K562 (cell line): ENCODE data around the gene RAB5A. TPM values are rescaled to one million over a fixed set of nuclear protein-coding genes. Genes with fewer than 3 reads are reported as not detected.

ENCODE experiments used
- ARID1B ChIP-seq: fragments of 450-650 bp; IDR thresholded peaks from 2 replicates; pipeline ENCODE4 v1.6.1; 2016; ENCODE audit warnings: antibody characterized with exemption, mild to moderate bottlenecking, inconsistent platforms
- ATF1 ChIP-seq, 2 experiments: fragments of 450-650 bp in 1 of 2; IDR thresholded peaks; 2 replicates each; pipeline ENCODE4 v1.6.1; 2016; ENCODE audit warnings: missing compliant biosample characterization in 1 of 2, missing genetic modification characterization in 1 of 2
- CBFA2T2 ChIP-seq: fragments of 450-650 bp; conservative IDR thresholded peaks from 2 replicates; pipeline ENCODE4 v1.6.1; 2017; ENCODE audit warnings: mild to moderate bottlenecking
- CBX8 ChIP-seq: fragments of 200-600 bp; sonication (generic); IDR thresholded peaks from 2 replicates; pipeline ENCODE4 v1.6.1; 2012; ENCODE audit warnings: borderline replicate concordance, mixed run types, low read depth, mild to moderate bottlenecking, moderate library complexity, mixed read lengths, low read length, control low read depth, inconsistent platforms; ENCODE audit not compliant: poor library complexity, severe bottlenecking; ENCODE audit errors: extremely low read depth
- DIDO1 ChIP-seq: fragments of 450-650 bp; IDR thresholded peaks from 2 replicates; pipeline ENCODE4 v1.6.1; 2016; ENCODE audit warnings: low read depth, missing biosample characterization, missing genetic modification characterization
- EP300 ChIP-seq: IDR thresholded peaks from 2 replicates; pipeline ENCODE4 v1.6.1; 2012; ENCODE audit warnings: low read length, improper control_type of control experiment
- FOXA1 ChIP-seq: fragments of 450-650 bp; IDR thresholded peaks from 2 replicates; pipeline ENCODE4 v1.6.1; 2016; ENCODE audit warnings: mild to moderate bottlenecking, borderline replicate concordance
- HMG20B ChIP-seq: fragments of 250-450 bp; sonication (Bioruptor Pico); IDR thresholded peaks from 2 replicates; pipeline ENCODE4 v1.5.0; 2021; ENCODE audit warnings: mild to moderate bottlenecking
- IRF2 ChIP-seq: sonication (generic); formaldehyde crosslinking; IDR thresholded peaks from 2 replicates; pipeline ENCODE4 v1.8.1; 2022; ENCODE audit warnings: mild to moderate bottlenecking, missing genetic modification reagents
- KAT2B ChIP-seq: IDR thresholded peaks from one replicate; pipeline ENCODE4 v1.6.1; 2012; ENCODE audit warnings: low read depth, mild to moderate bottlenecking, control low read depth, inconsistent platforms, low read length, moderate library complexity
- KLF13 ChIP-seq: fragments of 450-650 bp; IDR thresholded peaks from 2 replicates; pipeline ENCODE4 v1.6.1; 2016; ENCODE audit warnings: missing genetic modification characterization, low read depth, mild to moderate bottlenecking, missing compliant biosample characterization, moderate library complexity, borderline replicate concordance
- LARP7 ChIP-seq: fragments of 450-650 bp; IDR thresholded peaks from 2 replicates; pipeline ENCODE4 v1.6.1; 2016
- MCM3 ChIP-seq: fragments of 450-650 bp; IDR thresholded peaks from 2 replicates; pipeline ENCODE4 v1.6.1; 2016
- MEF2D ChIP-seq: conservative IDR thresholded peaks from 2 replicates; pipeline ENCODE4 v1.6.1; 2016; ENCODE audit warnings: low read depth, missing genetic modification characterization, missing compliant biosample characterization
- NFATC3 ChIP-seq: fragments of 450-650 bp; IDR thresholded peaks from 2 replicates; pipeline ENCODE4 v1.6.1; 2017; ENCODE audit warnings: mild to moderate bottlenecking
- PHB ChIP-seq: fragments of 250-450 bp; sonication (Bioruptor Pico); IDR thresholded peaks from 2 replicates; pipeline ENCODE4 v1.5.0; 2021
- PHTF2 ChIP-seq: fragments of 250-450 bp; sonication (Bioruptor Pico); IDR thresholded peaks from 2 replicates; pipeline ENCODE4 v1.5.0; 2021; ENCODE audit warnings: mild to moderate bottlenecking
- POLR2B ChIP-seq: fragments of 450-650 bp; IDR thresholded peaks from 2 replicates; pipeline ENCODE4 v1.6.1; 2018; ENCODE audit warnings: low read depth; ENCODE audit not compliant: partially characterized antibody
- POLR2G ChIP-seq: fragments of 200-400 bp; formaldehyde crosslinking; IDR thresholded peaks from 2 replicates; pipeline ENCODE4 v1.6.1; 2017; ENCODE audit warnings: low read depth, mild to moderate bottlenecking, antibody characterized with exemption, low read length, moderate library complexity
- RFX1 ChIP-seq: fragments of 450-650 bp; IDR thresholded peaks from 2 replicates; pipeline ENCODE4 v1.6.1; 2016; ENCODE audit warnings: mild to moderate bottlenecking, moderate library complexity
- SMARCA5 ChIP-seq: fragments of 450-650 bp; IDR thresholded peaks from 2 replicates; pipeline ENCODE4 v1.6.1; 2016
- SRSF9 ChIP-seq: fragments of 200-400 bp; formaldehyde crosslinking; IDR thresholded peaks from 2 replicates; pipeline ENCODE4 v1.6.1; 2017; ENCODE audit warnings: low read depth, low read length, borderline replicate concordance
- U2AF2 ChIP-seq: fragments of 200-400 bp; formaldehyde crosslinking; optimal IDR thresholded peaks from 2 replicates; pipeline ENCODE3; 2017; ENCODE audit warnings: low read depth, mild to moderate bottlenecking, low read length
- XRCC5 ChIP-seq: fragments of 200-400 bp; formaldehyde crosslinking; IDR thresholded peaks from 2 replicates; pipeline ENCODE4 v1.6.1; 2017; ENCODE audit warnings: low read depth, mild to moderate bottlenecking, low read length
- polyA plus RNA-seq, 8 experiments: library from polyadenylated mRNA; depleted of rRNA in 4 of 8; stranded (reverse) in 5 of 8; unstranded in 3 of 8; fragments of >200 nt; fragmentation: Nextera tagmentation in 2 of 8; fragmentation: Illumina TruSeq in 1 of 8; extraction: Ambion mirVana in 2 of 8; extraction: Trizol in 1 of 8; gene quantifications; 2 replicates each; pipeline versions ENCODE4 v1.2.1 to v1.2.3, GENCODE V29; 2011 to 2014; ENCODE audit warnings: inconsistent platforms in 1 of 8, missing spikeins in 1 of 8
- total RNA-seq, 7 experiments: library from RNA; depleted of rRNA in 6 of 7; stranded (reverse); fragments of >200 nt in 6 of 7; fragmentation: Illumina TruSeq in 2 of 7; extraction: Trizol in 2 of 7; gene quantifications; 2 replicates each; pipeline versions ENCODE4 v1.2.1 to v1.2.3, GENCODE V29; 2011 to 2021; ENCODE audit warnings: low replicate concordance in 1 of 7
- TF ChIP-seq, protein P1 (sequence below): fragments of 250-450 bp; sonication (Bioruptor Pico); IDR thresholded peaks from 2 replicates; pipeline ENCODE4 v1.6.1; 2021; ENCODE audit warnings: mild to moderate bottlenecking
- TF ChIP-seq, protein P2 (sequence below): fragments of 450-650 bp; IDR thresholded peaks from one replicate; pipeline ENCODE4 v1.6.1; 2018; ENCODE audit warnings: mild to moderate bottlenecking, moderate library complexity; ENCODE audit not compliant: partially characterized antibody
- TF ChIP-seq, protein P3 (sequence below): sonication (generic); formaldehyde crosslinking; IDR thresholded peaks from 2 replicates; pipeline ENCODE4 v1.9.0; 2022; ENCODE audit warnings: mild to moderate bottlenecking, missing genetic modification reagents
- TF ChIP-seq, protein P4 (sequence below): fragments of 450-650 bp; formaldehyde crosslinking; IDR thresholded peaks from 2 replicates; pipeline ENCODE4 v1.4.0; 2020; ENCODE audit warnings: mild to moderate bottlenecking, moderate library complexity

RAB5A gene
- total and polyA plus RNA-seq, 9 of the 15 experiments (the other 6 are each of a cell fraction or from before 2014, with no cell fraction given) = 28.3 to 64.2 (median 49.0) TPM

DNA sequence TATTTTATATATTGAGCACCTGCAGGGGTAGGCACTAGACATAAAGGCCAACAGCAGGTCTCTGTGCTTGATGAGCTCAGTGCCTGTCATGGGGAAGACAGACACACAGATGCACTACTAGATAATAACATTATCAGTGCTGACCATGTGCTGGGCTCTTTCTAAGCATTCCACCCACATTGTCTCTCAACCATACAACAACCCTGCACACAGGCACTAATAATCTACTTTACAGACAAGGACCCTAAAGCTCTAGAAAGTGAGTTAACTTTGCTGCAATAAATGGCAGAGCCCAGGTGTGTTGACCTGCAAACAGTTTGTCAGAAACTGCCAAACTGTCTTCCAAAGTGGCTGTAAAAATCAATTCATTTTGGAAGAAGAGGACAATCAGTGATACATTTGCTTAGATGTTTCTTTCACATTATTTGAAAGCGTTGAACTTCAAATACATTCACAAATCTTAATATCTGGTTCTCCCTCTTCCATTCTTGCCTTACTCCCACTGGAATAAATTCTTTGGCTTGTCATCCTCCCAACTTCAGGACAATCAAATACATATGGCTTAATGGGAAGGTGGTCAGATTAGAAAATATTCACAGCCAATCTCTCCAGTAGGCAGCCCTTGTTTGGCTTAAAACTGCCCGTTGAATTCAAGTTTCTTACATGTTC lies 76.2 kb downstream of the RAB5A start (continued):
- TF ChIP-seq FOXA1 (no peak), SMARCA5 (no peak), SRSF9 (no peak), ATF1 (CRISPR knock-in tag; IDR thresholded peaks at IDR 0.05) (no peak), ATF1 (tag; IDR thresholded peaks at IDR 0.05) (peak; percentile 80), LARP7 (no peak), ARID1B (peak; percentile 100), KLF13 (tag) (no peak), POLR2B (no peak), POLR2G (no peak), MCM3 (no peak), IRF2 (no peak), NFATC3 (0 out of 2 replicates have a peak, but pooled peaks have one; percentile 69), HMG20B (no peak), XRCC5 (no peak), U2AF2 (no peak), MEF2D (no peak), DIDO1 (no peak), EP300 (peak; percentile 99), CBFA2T2 (peak; percentile 98), KAT2B (no peak), RFX1 (no peak), PHTF2 (no peak), CBX8 (no peak), PHB (no peak)
- TF ChIP-seq, protein P1, sequence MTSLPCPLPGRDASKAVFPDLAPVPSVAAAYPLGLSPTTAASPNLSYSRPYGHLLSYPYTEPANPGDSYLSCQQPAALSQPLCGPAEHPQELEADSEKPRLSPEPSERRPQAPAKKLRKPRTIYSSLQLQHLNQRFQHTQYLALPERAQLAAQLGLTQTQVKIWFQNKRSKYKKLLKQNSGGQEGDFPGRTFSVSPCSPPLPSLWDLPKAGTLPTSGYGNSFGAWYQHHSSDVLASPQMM (CRISPR knock-in tag) = no peak
- TF ChIP-seq, protein P2, sequence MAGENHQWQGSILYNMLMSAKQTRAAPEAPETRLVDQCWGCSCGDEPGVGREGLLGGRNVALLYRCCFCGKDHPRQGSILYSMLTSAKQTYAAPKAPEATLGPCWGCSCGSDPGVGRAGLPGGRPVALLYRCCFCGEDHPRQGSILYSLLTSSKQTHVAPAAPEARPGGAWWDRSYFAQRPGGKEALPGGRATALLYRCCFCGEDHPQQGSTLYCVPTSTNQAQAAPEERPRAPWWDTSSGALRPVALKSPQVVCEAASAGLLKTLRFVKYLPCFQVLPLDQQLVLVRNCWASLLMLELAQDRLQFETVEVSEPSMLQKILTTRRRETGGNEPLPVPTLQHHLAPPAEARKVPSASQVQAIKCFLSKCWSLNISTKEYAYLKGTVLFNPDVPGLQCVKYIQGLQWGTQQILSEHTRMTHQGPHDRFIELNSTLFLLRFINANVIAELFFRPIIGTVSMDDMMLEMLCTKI = no peak
- TF ChIP-seq, protein P3, sequence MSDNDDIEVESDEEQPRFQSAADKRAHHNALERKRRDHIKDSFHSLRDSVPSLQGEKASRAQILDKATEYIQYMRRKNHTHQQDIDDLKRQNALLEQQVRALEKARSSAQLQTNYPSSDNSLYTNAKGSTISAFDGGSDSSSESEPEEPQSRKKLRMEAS (CRISPR knock-in tag) = no peak
- TF ChIP-seq, protein P4, sequence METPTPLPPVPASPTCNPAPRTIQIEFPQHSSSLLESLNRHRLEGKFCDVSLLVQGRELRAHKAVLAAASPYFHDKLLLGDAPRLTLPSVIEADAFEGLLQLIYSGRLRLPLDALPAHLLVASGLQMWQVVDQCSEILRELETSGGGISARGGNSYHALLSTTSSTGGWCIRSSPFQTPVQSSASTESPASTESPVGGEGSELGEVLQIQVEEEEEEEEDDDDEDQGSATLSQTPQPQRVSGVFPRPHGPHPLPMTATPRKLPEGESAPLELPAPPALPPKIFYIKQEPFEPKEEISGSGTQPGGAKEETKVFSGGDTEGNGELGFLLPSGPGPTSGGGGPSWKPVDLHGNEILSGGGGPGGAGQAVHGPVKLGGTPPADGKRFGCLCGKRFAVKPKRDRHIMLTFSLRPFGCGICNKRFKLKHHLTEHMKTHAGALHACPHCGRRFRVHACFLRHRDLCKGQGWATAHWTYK (CRISPR knock-in tag) = peak; percentile 46; the same call in 1 of the 2 replicates
